HCT116 (cell line): Measurements from ENCODE around the gene ABHD4. TPM values are rescaled to one million over a fixed set of nuclear protein-coding genes. Genes with fewer than 3 reads are reported as not detected.

Experiments
- ATAC-seq: fragments of 200-7000 bp; cut with Tn5 transposase; 2 replicates; pipeline ENCODE4 v1.9.1; 2020; ENCODE audit warnings: mild to moderate bottlenecking, moderate library complexity
- BruUV-seq: library from RNA; stranded (reverse); fragments of 400-500 nt; replicated peaks from 2 replicates; lab custom pipeline; 2021; lab: Mats Ljungman, UMichigan
- CTCF ChIA-PET: fragments of 300-600 bp; sonication (Branson Sonifier 250); formaldehyde crosslinking; loops from one replicate; lab custom pipeline; 2021; ENCODE audit warnings: antibody characterized with exemption; lab: Charles Lee
- POLR2A ChIA-PET: fragments of 300-600, 350-600 bp; sonication (Branson Sonifier 250); formaldehyde crosslinking; loops from one replicate; lab custom pipeline; 2021; ENCODE audit warnings: antibody characterized with exemption; lab: Charles Lee
- RAD21 ChIA-PET, 2 experiments: fragments of 300-600 bp; sonication (Branson Sonifier 250); formaldehyde crosslinking; loops; one replicate each; lab custom pipeline; 2023; ENCODE audit warnings: low total read pairs in 2 of 2; ENCODE audit not compliant: uncharacterized antibody in 2 of 2, unreplicated experiment in 2 of 2, low non-redundant PET in 1 of 2; lab: Charles Lee
- DNase-seq: peaks from one replicate; pipeline ENCODE4 v3.0.0-alpha.2; 2010; ENCODE audit warnings: low read depth, low spot score
- H2AFZ ChIP-seq: fragments of 200-600 bp; shearing (Covaris generic), sonication (generic); 2 replicates; pipeline ENCODE4 v1.6.1; 2017; ENCODE audit warnings: low read depth, mixed run types, mixed read lengths, antibody characterized with exemption, low read length; ENCODE audit not compliant: poor library complexity, severe bottlenecking
- H3K27ac ChIP-seq: 2 replicates; pipeline ENCODE4 v1.5.1; 2012; ENCODE audit warnings: low read depth, low read length
- H3K27me3 ChIP-seq: fragments of 200-600 bp; sonication (generic); 2 replicates; pipeline ENCODE4 v1.6.1; 2016; ENCODE audit warnings: mixed run types, low read length, mixed read lengths; ENCODE audit not compliant: insufficient read depth
- H3K36me3 ChIP-seq, 2 experiments: fragments of 200-500 bp in 1 of 2; fragments of 200-600 bp in 1 of 2; sonication (Bioruptor generic) in 1 of 2; sonication (generic) in 1 of 2; 2 replicates each; pipeline versions ENCODE4 v1.5.1 to v1.6.1; 2014 to 2016; ENCODE audit warnings: low read length in 2 of 2, inconsistent platforms in 1 of 2, mixed read lengths in 1 of 2, mixed run types in 1 of 2; ENCODE audit not compliant: insufficient read depth in 2 of 2, control insufficient read depth in 1 of 2
- H3K4me1 ChIP-seq, 2 experiments: fragments of 200-600 bp in 1 of 2; sonication (generic) in 1 of 2; 2 replicates each; pipeline versions ENCODE4 v1.5.1 to v1.6.1; 2012 to 2017; ENCODE audit warnings: low read length in 2 of 2, inconsistent platforms in 1 of 2, mild to moderate bottlenecking in 1 of 2, mixed read lengths in 1 of 2, mixed run types in 1 of 2, moderate library complexity in 1 of 2; ENCODE audit not compliant: insufficient read depth in 2 of 2, control insufficient read depth in 1 of 2
- H3K4me2 ChIP-seq: fragments of 200-600 bp; sonication (generic); 2 replicates; pipeline ENCODE4 v1.6.1; 2017; ENCODE audit warnings: mixed run types, low read length, mixed read lengths
- H3K4me3 ChIP-seq, 2 experiments: fragments of 200-600 bp in 1 of 2; sonication (generic) in 1 of 2; replicated peaks in 1 of 2; 2 replicates each; pipeline ENCODE4 v1.5.1; 2011 to 2016; ENCODE audit warnings: low read length in 2 of 2, control low read depth in 1 of 2, low read depth in 1 of 2, mild to moderate bottlenecking in 1 of 2, mixed read lengths in 1 of 2, mixed run types in 1 of 2
- H3K79me2 ChIP-seq: fragments of 200-600 bp; sonication (generic); 2 replicates; pipeline ENCODE4 v1.6.1; 2017; ENCODE audit warnings: mild to moderate bottlenecking, mixed run types, low read length, moderate library complexity, mixed read lengths; ENCODE audit not compliant: insufficient read depth
- H3K9ac ChIP-seq: fragments of 200-600 bp; sonication (generic); 2 replicates; pipeline ENCODE4 v1.6.1; 2016; ENCODE audit warnings: low read length, mixed read lengths
- H3K9me2 ChIP-seq: fragments of 200-600 bp; sonication (generic), shearing (Covaris generic); 2 replicates; pipeline ENCODE4 v1.6.1; 2017; ENCODE audit warnings: mixed run types, mild to moderate bottlenecking, moderate library complexity; ENCODE audit not compliant: insufficient read depth
- H3K9me3 ChIP-seq, 2 experiments: fragments of 200-500 bp in 1 of 2; fragments of 200-600 bp in 1 of 2; sonication (Bioruptor generic) in 1 of 2; sonication (generic) in 1 of 2; 2 replicates each; pipeline ENCODE4 v1.6.1; 2014 to 2017; ENCODE audit warnings: low read length in 2 of 2, mixed read lengths in 2 of 2, inconsistent platforms in 1 of 2, low read depth in 1 of 2, mild to moderate bottlenecking in 1 of 2, mixed run types in 1 of 2, moderate library complexity in 1 of 2; ENCODE audit not compliant: control insufficient read depth in 1 of 2, insufficient read depth in 1 of 2
- H4K20me1 ChIP-seq: fragments of 200-600 bp; sonication (generic), shearing (Covaris generic); 2 replicates; pipeline ENCODE4 v1.6.1; 2017; ENCODE audit warnings: mixed run types, mild to moderate bottlenecking, moderate library complexity; ENCODE audit not compliant: insufficient read depth
- CEBPB ChIP-seq: IDR thresholded peaks from 2 replicates; pipeline ENCODE4 v1.6.1; 2012; ENCODE audit warnings: low read depth
- CTCF ChIP-seq, 3 experiments: fragments of 200-600 bp in 1 of 3; sonication (generic) in 1 of 3; IDR thresholded peaks in 2 of 3; conservative IDR thresholded peaks in 1 of 3; 2 replicates each; pipeline ENCODE4 v1.5.1; 2012 to 2017; ENCODE audit warnings: low read depth in 2 of 3, low read length in 2 of 3, antibody characterized with exemption in 1 of 3, borderline replicate concordance in 1 of 3, control low read depth in 1 of 3, mild to moderate bottlenecking in 1 of 3, mixed read lengths in 1 of 3, mixed run types in 1 of 3, moderate library complexity in 1 of 3; ENCODE audit not compliant: insufficient read depth in 1 of 3
- ELF1 ChIP-seq: IDR thresholded peaks from 2 replicates; pipeline ENCODE4 v1.6.1; 2012; ENCODE audit warnings: low read depth, borderline replicate concordance
- FOSL1 ChIP-seq: IDR thresholded peaks from 2 replicates; pipeline ENCODE4 v1.6.1; 2012; ENCODE audit warnings: low read depth
- POLR2A ChIP-seq: IDR thresholded peaks from 2 replicates; pipeline ENCODE4 v1.7.0; 2011; ENCODE audit warnings: borderline replicate concordance; ENCODE audit not compliant: insufficient read depth, insufficient read length; ENCODE audit errors: extremely low read depth
- RAD21 ChIP-seq: IDR thresholded peaks from 2 replicates; pipeline ENCODE4 v1.6.1; 2012; ENCODE audit warnings: low read depth, mild to moderate bottlenecking
- SIN3A ChIP-seq: IDR thresholded peaks from 2 replicates; pipeline ENCODE4 v1.6.1; 2012; ENCODE audit warnings: low read depth
- SP1 ChIP-seq: IDR thresholded peaks from 2 replicates; pipeline ENCODE4 v1.6.1; 2012; ENCODE audit warnings: low read depth
- TCF7L2 ChIP-seq: IDR thresholded peaks from 2 replicates; pipeline ENCODE4 v1.7.0; 2011; ENCODE audit warnings: borderline replicate concordance, inconsistent platforms; ENCODE audit not compliant: insufficient read depth, insufficient read length; ENCODE audit errors: extremely low read depth
- YY1 ChIP-seq: IDR thresholded peaks from 2 replicates; pipeline ENCODE4 v1.6.1; 2011; ENCODE audit warnings: low read length, low read depth, moderate library complexity, mild to moderate bottlenecking; ENCODE audit not compliant: insufficient replicate concordance; ENCODE audit errors: extremely low read depth
- ZFX ChIP-seq: fragments of 450-650 bp; IDR thresholded peaks from 2 replicates; pipeline ENCODE4 v1.6.1; 2017
- intact Hi-C: fragments of 100-400 bp; cut with micrococcal nuclease; formaldehyde crosslinking; loops from 2 replicates; pipeline ENCODE4 v1.10.0; 2022
- total RNA-seq: library from RNA; stranded (reverse); gene quantifications from one replicate; pipeline ENCODE4 v1.2.1, GENCODE V29; 2021; ENCODE audit not compliant: unreplicated experiment

The ABHD4 gene
- total RNA-seq, 1 experiment from 2014 or later: 9.4 TPM

- ChIA-PET CTCF (interaction anchor here (4.4 kb wide), 1 partner anchor 198 kb away, joined by 37 read pairs; no protein-coding TSS in a partner anchor), RAD21 (interaction anchor here in 1 of 2 experiments (0.6 kb wide), 1 partner anchor 216 kb away, joined by 3 read pairs; no protein-coding TSS in a partner anchor), POLR2A (no interaction called here)
- TF ChIP-seq SP1 (no peak), SIN3A (no peak), RAD21 (no peak), YY1 (no peak), CEBPB (no peak), TCF7L2 (no peak), POLR2A (no peak), CTCF (IDR thresholded peaks at IDR 0.05 in 2 of 3, conservative IDR thresholded peaks at IDR 0.05 in 1 of 3; ENCODE audit: borderline replicate concordance in 1 of 3, insufficient read depth in 1 of 3, low read depth in 2 of 3, low read length in 2 of 3) (no peak), ELF1 (no peak), FOSL1 (no peak), ZFX (no peak)
- Histone ChIP-seq H3K27me3 (no peaks in the 10 kb centered on the region), H3K4me2 (no peak overlapping the region), H3K9ac (no peak overlapping the region), H3K79me2 (no peaks in the 10 kb centered on the region), H3K36me3 (no peaks in the 10 kb centered on the region), H3K9me3 (no peaks in the 10 kb centered on the region), H3K27ac (no peak overlapping the region), H3K9me2 (no peaks in the 10 kb centered on the region), H2AFZ (no peak overlapping the region), H3K4me1 (peaks cover 2 to 6% of the 10 kb centered on the region in 2 experiments; a peak in 3 of 4 replicates), H4K20me1 (no peaks in the 10 kb centered on the region), H3K4me3 (no peak overlapping the region)
- BruUV-seq: no TSS peak
- ATAC-seq: no peak
- DNase-seq: no peak
- intact Hi-C loops: loop anchor here (5.0 kb wide), 2 partner anchors 161 to 246 kb away; partner anchors contain the start of gene SLC7A7
Measured at GRCh38 chr14:22656226-22656625, 58.1 kb downstream of the ABHD4 start.
